ENCODE measurements around the gene TXNDC15. TPM values are rescaled to one million over a fixed set of nuclear protein-coding genes. Genes with fewer than 3 reads are reported as not detected.
"Not testable (repeated sequence)": the region's sequence is repeated elsewhere in the genome, so short reads cannot be mapped to it uniquely, and the experiment has no call there.

Gene TXNDC15
- total and polyA plus RNA-seq, 2 donors (not counting 1 experiment from before 2014, with no cell fraction given), result 65.9 to 132 TPM

- H3K36me3 ChIP-seq (ENCODE audit: control insufficient read depth, insufficient read depth, low read length), result no peaks in the 10 kb centered on the region
- H3K79me2 ChIP-seq (ENCODE audit: control insufficient read depth, insufficient read depth, low read length), result peaks cover 24% of the 10 kb centered on the region
- H3K27me3 ChIP-seq (ENCODE audit: control insufficient read depth, insufficient read depth, low read length), result no peaks in the 10 kb centered on the region
- H3K27ac ChIP-seq (ENCODE audit: insufficient read depth, low read length), result no peak overlapping the region
- no peak overlapping the region for H3K4me2 ChIP-seq (ENCODE audit: extremely low read depth, insufficient read depth, low read length)
- DNase-seq (ENCODE audit: low read depth in 2 of 2), result no peak
- TF ChIP-seq CTCF (conservative IDR thresholded peaks at IDR 0.05 in 1 of 2, IDR thresholded peaks at IDR 0.05 in 1 of 2; ENCODE audit: low read depth in 1 of 2, low read length in 2 of 2) (no peak), EZH2 (IDR thresholded peaks at IDR 0.05; ENCODE audit: low read length, missing control alignments) (no peak)
- no peak overlapping the region for H2AFZ ChIP-seq (ENCODE audit: low read length)
- H3K9ac ChIP-seq (ENCODE audit: insufficient read depth, low read length), result no peak overlapping the region
- H3K9me3 ChIP-seq (ENCODE audit: control insufficient read depth, insufficient read depth, low read depth, low read length), result no peaks in the 10 kb centered on the region
- H3K4me1 ChIP-seq (ENCODE audit: control insufficient read depth, extremely low read depth, insufficient read depth, low read length), result no peaks in the 10 kb centered on the region
- no peaks in the 10 kb centered on the region for H4K20me1 ChIP-seq (ENCODE audit: control insufficient read depth, extremely low read depth, insufficient read depth, low read length)
- H3K4me3 ChIP-seq (replicated peaks in 1 of 4; ENCODE audit: control extremely low read depth in 1 of 4, insufficient read depth in 1 of 4, low read depth in 3 of 4, low read length in 4 of 4), result no peak overlapping the region
Measured at GRCh38 chr5:134877159-134877558, 3.0 kb downstream of the TXNDC15 start.

DNA sequence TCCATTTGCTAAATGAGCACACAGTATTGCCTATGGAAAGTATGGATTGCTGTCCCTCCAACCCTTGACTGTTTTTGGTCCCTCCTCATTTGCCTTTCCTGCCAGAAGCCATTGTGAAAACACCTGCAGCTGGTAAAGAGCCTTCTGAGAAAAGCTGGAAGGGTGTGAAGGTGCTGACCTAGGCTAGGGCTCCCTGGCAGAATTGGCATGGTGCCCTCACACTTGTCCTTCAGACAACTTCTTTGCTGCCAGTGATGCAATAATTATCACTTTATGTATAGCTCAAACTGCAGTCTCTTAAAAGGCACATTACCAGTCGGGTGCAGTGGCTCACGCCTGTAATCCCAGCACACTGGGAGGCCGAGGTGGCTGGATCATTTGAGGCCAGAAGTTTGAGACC, 4.2 kb downstream of the TXNDC15 start:
- Histone ChIP-seq H3K4me2 (ENCODE audit: extremely low read depth, insufficient read depth, low read length) (no peak overlapping the region), H3K36me3 (ENCODE audit: control insufficient read depth, insufficient read depth, low read length) (no peaks in the 10 kb centered on the region), H3K9ac (ENCODE audit: insufficient read depth, low read length) (no peak overlapping the region), H3K79me2 (ENCODE audit: control insufficient read depth, insufficient read depth, low read length) (peaks cover 24% of the 10 kb centered on the region), H3K4me1 (ENCODE audit: control insufficient read depth, extremely low read depth, insufficient read depth, low read length) (no peaks in the 10 kb centered on the region), H2AFZ (ENCODE audit: low read length) (no peak overlapping the region), H4K20me1 (ENCODE audit: control insufficient read depth, extremely low read depth, insufficient read depth, low read length) (no peaks in the 10 kb centered on the region), H3K27me3 (ENCODE audit: control insufficient read depth, insufficient read depth, low read length) (no peaks in the 10 kb centered on the region), H3K4me3 (replicated peaks in 1 of 4; ENCODE audit: control extremely low read depth in 1 of 4, insufficient read depth in 1 of 4, low read depth in 3 of 4, low read length in 4 of 4) (no peak overlapping the region), H3K9me3 (ENCODE audit: control insufficient read depth, insufficient read depth, low read depth, low read length) (no peaks in the 10 kb centered on the region), H3K27ac (ENCODE audit: insufficient read depth, low read length) (no peak overlapping the region)
- no peak for TF ChIP-seq CTCF (conservative IDR thresholded peaks at IDR 0.05 in 1 of 2, IDR thresholded peaks at IDR 0.05 in 1 of 2; ENCODE audit: low read depth in 1 of 2, low read length in 2 of 2)
- no peak for TF ChIP-seq EZH2 (IDR thresholded peaks at IDR 0.05; ENCODE audit: low read length, missing control alignments)
- no peak for DNase-seq (ENCODE audit: low read depth in 2 of 2)

- Histone ChIP-seq H3K27ac (ENCODE audit: insufficient read depth, low read length) (no peak overlapping the region), H2AFZ (ENCODE audit: low read length) (no peak overlapping the region), H3K4me2 (ENCODE audit: extremely low read depth, insufficient read depth, low read length) (no peak overlapping the region), H3K9me3 (ENCODE audit: control insufficient read depth, insufficient read depth, low read depth, low read length) (no peaks in the 10 kb centered on the region), H3K27me3 (ENCODE audit: control insufficient read depth, insufficient read depth, low read length) (no peaks in the 10 kb centered on the region), H4K20me1 (ENCODE audit: control insufficient read depth, extremely low read depth, insufficient read depth, low read length) (no peaks in the 10 kb centered on the region), H3K36me3 (ENCODE audit: control insufficient read depth, insufficient read depth, low read length) (no peaks in the 10 kb centered on the region), H3K79me2 (ENCODE audit: control insufficient read depth, insufficient read depth, low read length) (peaks cover 24% of the 10 kb centered on the region), H3K9ac (ENCODE audit: insufficient read depth, low read length) (no peak overlapping the region), H3K4me3 (replicated peaks in 1 of 4; ENCODE audit: control extremely low read depth in 1 of 4, insufficient read depth in 1 of 4, low read depth in 3 of 4, low read length in 4 of 4) (no peak overlapping the region), H3K4me1 (ENCODE audit: control insufficient read depth, extremely low read depth, insufficient read depth, low read length) (no peaks in the 10 kb centered on the region)
- TF ChIP-seq EZH2 (IDR thresholded peaks at IDR 0.05; ENCODE audit: low read length, missing control alignments) (no peak), CTCF (conservative IDR thresholded peaks at IDR 0.05 in 1 of 2, IDR thresholded peaks at IDR 0.05 in 1 of 2; ENCODE audit: low read depth in 1 of 2, low read length in 2 of 2) (no peak)
- no peak for DNase-seq (ENCODE audit: low read depth in 2 of 2)
Measured at GRCh38 chr5:134879456-134879855, 5.3 kb downstream of the TXNDC15 start.

DNA sequence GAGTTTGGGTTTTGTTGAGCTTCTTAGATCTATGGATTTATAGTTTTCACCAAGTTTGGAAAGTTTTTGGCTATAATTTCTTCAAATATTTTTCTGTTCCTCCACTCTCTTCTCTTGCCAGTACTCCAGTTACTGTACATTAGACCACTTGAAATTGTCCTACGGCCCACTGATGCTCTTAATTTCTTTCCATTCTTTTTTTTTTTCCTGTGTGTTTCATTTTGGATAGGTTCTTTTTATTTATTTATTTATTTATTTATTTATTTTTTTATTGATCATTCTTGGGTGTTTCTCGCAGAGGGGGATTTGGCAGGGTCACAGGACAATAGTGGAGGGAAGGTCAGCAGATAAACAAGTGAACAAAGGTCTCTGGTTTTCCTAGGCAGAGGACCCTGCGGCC, 6.8 kb downstream of the TXNDC15 start:
- DNase-seq (ENCODE audit: low read depth in 2 of 2); H3K27ac ChIP-seq (ENCODE audit: insufficient read depth, low read length); H4K20me1 ChIP-seq (ENCODE audit: control insufficient read depth, extremely low read depth, insufficient read depth, low read length); H3K9me3 ChIP-seq (ENCODE audit: control insufficient read depth, insufficient read depth, low read depth, low read length); H3K4me1 ChIP-seq (ENCODE audit: control insufficient read depth, extremely low read depth, insufficient read depth, low read length); H3K4me2 ChIP-seq (ENCODE audit: extremely low read depth, insufficient read depth, low read length); H3K9ac ChIP-seq (ENCODE audit: insufficient read depth, low read length); H2AFZ ChIP-seq (ENCODE audit: low read length); H3K4me3 ChIP-seq (replicated peaks in 1 of 4; ENCODE audit: control extremely low read depth in 1 of 4, insufficient read depth in 1 of 4, low read depth in 3 of 4, low read length in 4 of 4); H3K36me3 ChIP-seq (ENCODE audit: control insufficient read depth, insufficient read depth, low read length); H3K27me3 ChIP-seq (ENCODE audit: control insufficient read depth, insufficient read depth, low read length): not testable (repeated sequence)
- peaks cover 22% of the 10 kb centered on the region for H3K79me2 ChIP-seq (ENCODE audit: control insufficient read depth, insufficient read depth, low read length)

DNA sequence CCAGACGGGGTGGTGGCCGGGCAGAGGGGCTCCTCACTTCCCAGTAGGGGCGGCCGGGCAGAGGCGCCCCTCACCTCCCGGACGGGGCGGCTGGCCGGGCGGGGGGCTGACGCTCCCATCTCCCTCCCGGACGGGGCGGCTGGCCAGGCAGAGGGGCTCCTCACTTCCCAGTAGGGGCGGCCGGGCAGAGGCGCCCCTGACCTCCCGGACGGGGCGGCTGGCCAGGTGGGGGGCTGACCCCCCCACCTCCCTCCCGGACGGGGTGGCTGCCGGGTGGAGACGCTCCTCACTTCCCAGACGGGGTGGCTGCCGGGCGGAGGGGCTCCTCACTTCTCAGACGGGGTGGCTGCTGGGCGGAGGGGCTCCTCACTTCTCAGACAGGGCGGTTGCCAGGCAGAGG, 7.5 kb downstream of the TXNDC15 start:
- not testable (repeated sequence) for H3K9ac ChIP-seq (ENCODE audit: insufficient read depth, low read length); H4K20me1 ChIP-seq (ENCODE audit: control insufficient read depth, extremely low read depth, insufficient read depth, low read length); H3K4me3 ChIP-seq (replicated peaks in 1 of 4; ENCODE audit: control extremely low read depth in 1 of 4, insufficient read depth in 1 of 4, low read depth in 3 of 4, low read length in 4 of 4); H3K9me3 ChIP-seq (ENCODE audit: control insufficient read depth, insufficient read depth, low read depth, low read length); H3K36me3 ChIP-seq (ENCODE audit: control insufficient read depth, insufficient read depth, low read length); H3K27me3 ChIP-seq (ENCODE audit: control insufficient read depth, insufficient read depth, low read length); H3K4me2 ChIP-seq (ENCODE audit: extremely low read depth, insufficient read depth, low read length); DNase-seq (ENCODE audit: low read depth in 2 of 2); H2AFZ ChIP-seq (ENCODE audit: low read length); H3K4me1 ChIP-seq (ENCODE audit: control insufficient read depth, extremely low read depth, insufficient read depth, low read length); H3K27ac ChIP-seq (ENCODE audit: insufficient read depth, low read length)
- peaks cover 21% of the 10 kb centered on the region for H3K79me2 ChIP-seq (ENCODE audit: control insufficient read depth, insufficient read depth, low read length)
